Sigmoid colon (tissue), 4 donors: ENCODE data around the gene DNPEP.

ENCODE experiments used
- POLR2AphosphoS5 ChIP-seq, 4 donors: sonication (generic); formaldehyde crosslinking; IDR thresholded peaks; one replicate each; pipeline ENCODE4 v1.6.1; 2017; ENCODE audit warnings: antibody characterized with exemption in 4 of 4
- TF ChIP-seq, protein P1 (sequence below), 4 experiments: fragments of 450-650 bp in 3 of 4; fragments of 200-600 bp in 1 of 4; IDR thresholded peaks; one replicate each; pipeline ENCODE4 v1.5.1; 2016 to 2019; ENCODE audit warnings: antibody characterized with exemption in 4 of 4, mild to moderate bottlenecking in 3 of 4, moderate library complexity in 2 of 4

- TF ChIP-seq, protein P1, sequence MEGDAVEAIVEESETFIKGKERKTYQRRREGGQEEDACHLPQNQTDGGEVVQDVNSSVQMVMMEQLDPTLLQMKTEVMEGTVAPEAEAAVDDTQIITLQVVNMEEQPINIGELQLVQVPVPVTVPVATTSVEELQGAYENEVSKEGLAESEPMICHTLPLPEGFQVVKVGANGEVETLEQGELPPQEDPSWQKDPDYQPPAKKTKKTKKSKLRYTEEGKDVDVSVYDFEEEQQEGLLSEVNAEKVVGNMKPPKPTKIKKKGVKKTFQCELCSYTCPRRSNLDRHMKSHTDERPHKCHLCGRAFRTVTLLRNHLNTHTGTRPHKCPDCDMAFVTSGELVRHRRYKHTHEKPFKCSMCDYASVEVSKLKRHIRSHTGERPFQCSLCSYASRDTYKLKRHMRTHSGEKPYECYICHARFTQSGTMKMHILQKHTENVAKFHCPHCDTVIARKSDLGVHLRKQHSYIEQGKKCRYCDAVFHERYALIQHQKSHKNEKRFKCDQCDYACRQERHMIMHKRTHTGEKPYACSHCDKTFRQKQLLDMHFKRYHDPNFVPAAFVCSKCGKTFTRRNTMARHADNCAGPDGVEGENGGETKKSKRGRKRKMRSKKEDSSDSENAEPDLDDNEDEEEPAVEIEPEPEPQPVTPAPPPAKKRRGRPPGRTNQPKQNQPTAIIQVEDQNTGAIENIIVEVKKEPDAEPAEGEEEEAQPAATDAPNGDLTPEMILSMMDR (IDR thresholded peaks at IDR 0.05) = no peak
- TF ChIP-seq POLR2AphosphoS5 (IDR thresholded peaks at IDR 0.05) = no peak
These were observed 21.9 kb upstream of the DNPEP start for GRCh38 chr2:219409619-219410018.
